IPS-NIHi11 (cell line): ENCODE measurements around the gene GGACT.

ENCODE experiments used
- DNase-seq: peaks from one replicate; pipeline ENCODE4 v3.0.0; 2012; ENCODE audit warnings: mixed read lengths, low spot score

Gene GGACT

DNA sequence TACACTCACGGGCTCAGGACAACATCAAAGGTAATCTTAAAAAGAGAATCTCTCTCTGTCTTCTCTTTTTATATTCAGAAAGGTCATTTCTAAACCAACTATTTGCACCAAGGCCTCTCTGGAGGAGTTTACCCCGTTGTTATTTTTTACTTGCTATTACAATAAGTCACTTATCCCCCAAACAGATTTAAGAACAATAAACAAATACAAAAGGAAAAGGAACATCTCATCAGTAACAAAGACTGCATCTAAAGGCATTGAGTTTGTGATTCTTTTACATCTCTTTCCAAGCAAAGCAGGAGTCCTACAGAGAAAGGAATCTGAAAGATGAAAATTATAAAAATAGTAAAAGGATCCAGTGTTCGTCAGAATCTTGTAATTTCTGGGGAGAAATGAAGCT, 75.4 kb downstream of the GGACT start:
- no peak for DNase-seq

DNA sequence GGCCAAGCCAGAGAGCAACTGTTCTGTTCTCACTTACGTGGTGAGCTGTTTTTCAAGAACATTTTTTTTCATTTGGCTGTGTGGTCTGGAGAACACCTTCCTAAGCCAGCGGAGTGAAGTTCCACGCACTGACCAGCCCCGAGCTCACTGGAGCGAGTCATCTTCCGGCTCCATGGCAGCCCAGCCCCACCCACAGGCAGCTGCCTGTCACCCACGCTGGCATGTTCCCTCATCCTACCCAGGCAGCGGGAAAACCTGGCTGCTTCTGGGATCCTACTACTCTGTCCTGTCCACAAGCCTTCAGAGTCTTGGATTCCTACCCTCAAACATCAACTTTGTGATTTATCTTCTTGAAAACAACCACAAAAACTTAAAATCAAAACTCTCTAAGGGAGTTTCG, 76.2 kb downstream of the GGACT start:
- DNase-seq, result no peak

DNA sequence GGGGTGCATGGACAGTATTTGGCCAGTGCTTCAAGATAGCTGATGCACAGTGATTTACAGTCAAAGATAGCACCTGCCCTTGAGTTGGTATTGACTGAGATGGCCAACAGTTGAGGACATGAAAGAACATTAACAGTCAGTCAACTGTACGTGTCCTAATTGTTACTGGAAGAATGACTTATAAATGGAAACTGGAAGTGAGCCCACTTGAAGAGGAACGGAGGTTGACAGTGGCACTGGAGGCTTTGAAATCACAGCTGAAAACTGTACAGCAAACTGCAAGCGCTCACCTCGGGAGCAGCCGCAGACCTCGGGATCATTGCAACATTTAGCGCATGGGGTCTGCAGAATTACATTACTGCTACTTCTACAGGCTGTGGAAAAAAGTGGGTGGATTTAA, 77.1 kb downstream of the GGACT start:
- DNase-seq, result no peak

DNA sequence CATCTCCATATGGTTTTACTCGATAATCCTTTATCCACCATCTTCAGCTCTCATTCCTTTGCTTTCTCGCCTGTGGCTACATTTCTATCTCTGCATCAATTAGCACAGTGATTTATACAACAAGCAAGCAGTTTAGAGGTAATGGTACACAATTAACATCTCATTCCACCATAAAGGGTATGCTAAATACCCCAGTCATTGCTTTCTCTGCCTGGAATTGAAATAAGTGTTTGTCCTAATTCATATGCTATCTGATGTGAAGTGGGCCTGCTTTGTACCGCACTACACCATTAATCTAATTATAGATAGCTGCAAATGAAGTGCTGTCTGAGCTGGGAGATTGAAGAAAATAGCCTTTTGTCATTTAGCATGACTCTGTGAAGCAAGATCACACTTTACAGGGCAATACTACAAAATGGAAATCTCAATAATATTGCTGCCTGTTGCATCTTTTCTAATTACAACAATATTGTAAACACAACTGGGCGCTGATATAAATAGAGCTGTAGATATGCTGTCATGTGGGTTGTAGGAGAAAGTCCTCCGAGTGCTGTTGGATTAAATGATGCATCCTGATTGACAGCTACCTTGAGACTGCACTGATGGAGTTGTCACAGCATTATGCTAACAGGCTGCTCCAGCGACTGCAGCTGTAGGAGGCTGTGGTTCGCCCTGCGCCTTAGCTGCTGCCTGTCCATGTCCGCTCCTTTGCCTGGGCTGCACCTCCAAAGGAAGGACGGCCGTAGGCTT, 78.2 kb downstream of the GGACT start:
- peak; percentile 46 for DNase-seq

DNA sequence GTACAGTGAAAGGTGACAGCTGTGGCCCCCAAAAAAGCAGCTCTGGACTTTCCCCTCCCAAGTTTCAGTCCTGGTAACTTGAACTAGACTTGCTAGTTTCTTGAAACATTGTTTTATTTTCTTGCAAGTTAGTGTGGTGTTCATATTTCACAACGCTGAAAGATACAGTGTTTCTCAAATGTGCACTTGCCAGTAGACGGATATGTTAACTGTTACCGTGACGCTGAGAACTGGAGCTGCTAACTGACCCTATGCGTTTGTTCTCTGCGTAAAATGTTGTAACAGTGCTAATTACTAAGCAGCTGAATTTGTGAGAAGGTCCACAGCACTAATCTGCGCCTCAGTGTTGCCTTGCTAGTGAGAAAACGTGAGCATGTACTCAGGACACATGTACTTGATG, 79.6 kb downstream of the GGACT start:
- no peak for DNase-seq

DNA sequence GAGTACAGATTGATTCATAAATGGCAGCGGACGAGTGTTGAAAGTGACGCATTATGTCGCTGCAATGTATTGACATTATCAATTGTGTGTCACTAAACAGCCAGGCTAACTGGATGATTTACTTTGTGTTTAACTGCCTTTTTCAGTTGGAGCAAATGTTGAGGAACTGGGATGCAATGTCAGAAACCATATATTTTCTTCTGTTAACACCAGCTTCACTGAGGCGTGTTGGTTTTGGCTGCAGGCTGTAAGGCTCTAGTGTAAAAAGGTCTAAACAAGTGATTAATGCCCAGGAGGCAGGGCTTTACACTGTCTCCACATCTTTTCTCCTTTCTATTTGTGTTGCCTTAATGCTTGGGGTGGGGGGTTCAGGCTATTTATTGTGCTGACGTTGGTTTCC, 80.1 kb downstream of the GGACT start:
- DNase-seq, result no peak

DNA sequence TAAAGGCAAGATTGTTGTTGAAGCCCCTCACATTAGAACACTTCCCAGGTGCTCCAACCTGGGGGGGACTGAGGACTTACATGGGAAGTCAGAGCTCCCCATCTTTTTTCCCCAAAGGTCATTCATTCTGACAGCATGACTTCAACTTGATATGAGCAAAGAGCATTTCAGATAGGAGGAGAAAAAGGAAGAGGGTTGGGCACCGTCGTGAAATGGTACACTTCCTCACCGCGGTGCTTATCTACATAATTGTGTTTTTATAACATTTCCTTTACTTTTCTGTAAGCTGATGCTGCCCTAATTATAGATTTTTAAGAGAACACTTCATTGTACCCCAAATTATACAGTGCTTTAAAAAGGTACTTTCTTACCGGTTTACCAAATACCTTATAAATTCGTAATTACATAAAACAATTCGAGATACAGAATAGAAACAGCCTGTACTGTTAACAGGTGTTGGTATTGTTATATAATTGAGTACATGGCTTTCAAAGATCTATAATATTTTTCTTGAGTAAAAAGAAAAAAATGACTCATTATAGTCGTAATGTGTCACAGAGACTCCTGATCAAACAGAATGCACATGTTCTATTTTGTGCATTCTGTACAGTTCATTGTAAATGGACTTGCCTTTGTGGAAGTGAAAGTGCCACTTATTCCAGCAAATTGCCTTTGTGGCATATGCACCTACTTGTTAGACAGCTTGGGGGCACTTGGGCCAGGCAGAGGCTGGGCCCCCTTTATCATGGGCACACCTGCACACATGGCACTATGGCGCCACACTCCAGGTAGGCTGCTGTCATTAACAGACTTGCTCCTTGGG, 81.8 kb downstream of the GGACT start:
- DNase-seq, result no peak

DNA sequence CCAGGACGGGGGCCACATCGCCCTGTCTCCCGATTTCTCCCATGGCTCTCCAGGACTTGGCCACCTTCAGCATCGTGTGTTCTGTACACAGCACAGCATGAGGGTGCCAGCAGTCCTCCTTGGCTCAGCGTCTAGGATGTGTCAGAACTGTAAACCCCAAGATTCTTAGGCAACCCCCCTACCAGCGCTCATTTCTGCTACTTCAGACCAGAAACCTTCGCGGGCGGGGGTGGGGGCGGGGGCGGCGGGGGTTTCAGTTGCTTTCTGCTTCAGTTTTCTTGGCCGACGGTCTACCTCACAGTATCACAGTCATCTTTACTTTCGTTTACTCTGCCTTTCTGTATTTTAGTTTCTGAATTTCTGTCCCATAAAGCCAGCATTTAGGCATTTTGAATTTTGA, 82.4 kb downstream of the GGACT start:
- DNase-seq, result no peak

DNA sequence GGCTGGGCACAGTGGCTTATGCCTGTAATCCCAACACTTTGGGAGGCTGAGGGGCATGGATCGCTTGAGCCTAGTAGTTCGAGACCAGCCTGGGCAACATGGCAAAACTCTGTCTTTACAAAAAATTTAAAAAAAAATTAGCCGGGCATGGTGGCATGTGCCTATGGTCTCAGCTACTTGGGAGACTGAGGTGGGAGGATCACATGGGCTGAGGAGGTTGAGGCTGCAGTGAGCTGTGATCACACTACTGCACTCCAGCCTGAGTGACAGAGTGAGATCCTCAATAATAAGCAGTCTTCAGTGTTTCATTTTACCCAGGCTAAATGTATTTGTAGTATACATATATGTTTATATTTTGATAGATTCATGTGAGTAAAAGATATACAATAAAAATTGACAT, 85.0 kb downstream of the GGACT start:
- DNase-seq, result no peak

DNA sequence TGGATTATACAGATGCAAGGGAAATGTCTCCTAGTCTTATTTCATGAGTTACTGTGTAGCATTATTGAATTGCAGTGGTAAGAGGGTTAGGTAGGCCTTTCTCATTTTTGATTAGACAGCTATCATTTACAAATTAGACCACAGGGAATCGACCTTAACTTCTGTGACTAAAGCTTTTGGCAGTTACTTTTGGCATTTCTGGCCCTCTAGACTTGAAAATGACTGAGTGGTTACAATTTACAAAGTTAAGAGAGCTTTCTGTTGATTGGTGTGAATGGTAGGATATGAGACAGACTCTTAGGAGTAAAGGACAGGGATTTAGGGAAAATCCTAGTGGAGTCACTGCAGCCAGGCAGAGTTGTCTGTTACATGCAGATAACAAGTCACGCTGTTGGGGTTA, 86.1 kb downstream of the GGACT start:
- no peak for DNase-seq

DNA sequence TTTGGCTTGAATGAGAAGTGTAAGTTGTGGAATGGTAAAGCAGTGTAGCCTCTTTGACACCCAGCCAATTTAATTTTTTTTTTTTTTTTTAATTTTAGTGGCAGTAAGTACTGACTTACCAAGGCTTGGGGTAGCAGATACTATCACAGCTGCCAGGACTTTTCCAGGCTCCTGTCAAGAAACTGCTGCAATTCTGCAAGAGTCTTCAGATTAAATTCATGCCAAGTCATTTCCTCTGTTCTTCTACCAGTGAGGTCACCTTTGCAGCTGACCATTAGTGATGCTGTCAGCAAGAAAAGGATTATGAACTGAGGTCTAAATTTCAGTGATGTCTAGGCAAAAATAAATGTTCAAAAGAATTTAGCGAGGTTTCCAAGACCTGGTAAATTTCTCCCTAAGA, 91.2 kb downstream of the GGACT start:
- DNase-seq, result no peak

DNA sequence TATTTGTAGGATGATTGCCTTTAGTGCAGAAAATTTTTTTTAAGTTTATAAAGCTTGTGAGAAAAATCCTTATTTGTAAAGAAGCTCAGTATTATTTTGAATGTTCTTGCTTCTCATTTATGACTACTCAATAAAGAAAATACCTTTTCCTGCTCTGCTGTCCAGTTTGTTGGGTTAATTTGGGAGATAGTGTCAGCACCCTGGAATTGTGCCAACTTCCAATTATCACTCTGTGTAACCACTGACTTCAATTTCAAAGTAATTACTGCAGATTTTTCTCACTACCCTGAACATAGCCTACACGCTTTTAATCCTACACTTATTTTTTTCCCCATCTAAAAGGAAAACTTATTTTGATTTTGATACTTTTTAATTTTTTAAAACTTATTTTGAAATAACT, 93.1 kb downstream of the GGACT start:
- DNase-seq, result no peak

DNA sequence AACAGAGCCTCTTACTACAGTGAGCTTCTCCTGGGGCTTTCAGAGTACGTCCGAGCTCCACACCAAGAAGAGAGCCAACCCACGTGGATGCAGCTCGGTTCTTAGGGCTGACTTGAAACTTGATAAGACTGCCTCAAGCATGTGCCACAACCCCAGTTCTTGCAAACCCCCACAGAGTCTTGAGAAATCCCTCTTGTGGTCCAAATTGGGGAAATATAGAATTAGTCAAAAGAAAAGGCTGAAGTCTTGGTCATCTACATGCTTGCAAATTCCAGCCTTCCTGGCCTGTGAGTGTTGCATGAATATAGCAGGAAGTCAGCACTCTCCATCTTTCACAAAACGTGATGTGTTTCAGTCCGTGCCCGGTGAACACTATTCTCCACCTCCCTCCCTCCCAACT, 95.2 kb downstream of the GGACT start:
- DNase-seq, result no peak

DNA sequence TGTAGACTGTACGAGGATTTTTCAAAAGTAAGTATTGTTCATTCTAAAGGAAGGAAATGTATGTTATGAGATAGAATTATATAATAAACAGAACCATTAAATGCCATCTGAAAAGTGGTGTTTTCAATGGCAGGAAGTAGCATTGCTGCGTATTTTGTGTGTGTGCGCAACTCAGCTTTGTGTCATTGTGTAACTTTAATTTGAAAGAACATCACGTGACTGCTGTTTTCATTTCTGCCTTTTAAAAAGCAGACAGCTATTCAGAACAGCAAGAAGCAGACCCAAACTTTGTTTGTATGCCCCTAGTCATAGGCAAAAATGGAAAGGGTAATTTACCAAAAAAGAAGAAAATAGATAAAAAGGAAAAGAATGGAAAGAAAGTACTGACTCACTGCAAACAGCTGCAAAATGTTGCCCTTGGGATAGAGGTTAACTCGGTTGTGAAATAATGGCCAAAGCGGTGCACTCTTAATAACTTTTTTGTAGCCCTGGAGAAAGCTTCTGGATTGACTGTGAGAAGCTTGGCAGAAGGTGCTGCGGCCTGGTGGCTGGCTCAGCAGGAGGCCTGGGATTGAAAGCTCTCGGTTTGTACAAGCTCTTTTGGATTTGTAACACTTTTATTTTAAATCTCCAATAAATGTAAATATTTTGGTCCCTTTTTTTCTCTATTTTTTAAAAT, 97.3 kb downstream of the GGACT start:
- no peak for DNase-seq

DNA sequence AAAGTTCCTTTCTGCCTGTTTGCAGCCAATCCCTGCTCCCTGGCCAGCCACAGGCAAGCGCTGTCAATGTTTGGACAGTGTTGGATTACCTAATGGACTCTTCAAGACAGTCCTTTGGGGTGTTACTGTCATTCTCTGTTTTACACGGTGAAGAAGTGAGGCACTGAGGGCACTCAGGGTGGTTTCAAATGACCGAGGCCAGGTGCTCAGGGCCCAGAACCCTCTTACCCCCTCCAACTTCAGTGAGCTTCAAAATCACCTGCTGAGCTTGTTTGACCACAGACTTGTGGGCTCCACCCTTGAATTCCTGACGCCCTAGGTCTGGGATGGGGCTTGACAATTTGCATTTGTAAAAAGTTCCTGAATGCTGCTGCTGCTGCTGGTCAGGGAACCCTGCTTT, 97.9 kb downstream of the GGACT start:
- DNase-seq, result peak; percentile 79

DNA sequence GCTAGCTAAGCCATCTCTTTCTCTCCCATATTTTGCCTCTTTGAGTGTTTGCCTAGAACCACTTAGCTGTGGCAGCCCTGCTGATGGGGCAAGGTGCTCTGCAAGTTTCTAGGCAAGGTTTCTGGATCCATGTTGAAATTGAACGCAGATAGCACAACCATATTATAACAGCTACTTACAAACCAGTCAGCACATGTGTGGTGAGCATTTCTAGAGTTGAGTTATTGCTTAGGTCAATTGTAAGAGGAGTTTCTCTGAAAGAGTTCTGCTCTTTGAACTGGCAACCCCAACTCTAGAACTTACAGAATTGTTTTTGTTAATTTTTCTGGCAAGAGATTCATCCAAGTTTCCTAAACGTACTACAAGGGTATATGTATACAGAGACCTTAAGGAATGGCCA, 103.3 kb downstream of the GGACT start:
- no peak for DNase-seq

DNA sequence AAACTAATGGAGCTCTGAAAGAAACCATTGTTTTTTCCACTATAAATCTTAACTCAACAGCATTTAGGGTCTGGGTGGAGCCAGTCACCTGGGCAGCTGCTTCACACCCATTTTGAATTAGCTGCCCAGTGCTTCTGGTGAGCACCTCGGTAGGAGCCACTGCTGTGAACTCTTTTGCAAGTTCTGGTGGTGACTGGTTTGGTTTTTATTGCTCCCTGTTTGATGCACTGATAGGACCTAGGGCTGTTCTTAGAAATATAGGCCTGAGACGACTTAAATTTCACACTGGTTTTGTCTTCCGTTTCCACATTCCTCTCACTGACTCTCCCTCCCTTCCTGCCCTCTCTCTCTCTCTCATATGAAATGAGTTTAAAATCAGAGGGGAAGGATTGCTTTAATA, 103.9 kb downstream of the GGACT start:
- DNase-seq, result no peak

DNA sequence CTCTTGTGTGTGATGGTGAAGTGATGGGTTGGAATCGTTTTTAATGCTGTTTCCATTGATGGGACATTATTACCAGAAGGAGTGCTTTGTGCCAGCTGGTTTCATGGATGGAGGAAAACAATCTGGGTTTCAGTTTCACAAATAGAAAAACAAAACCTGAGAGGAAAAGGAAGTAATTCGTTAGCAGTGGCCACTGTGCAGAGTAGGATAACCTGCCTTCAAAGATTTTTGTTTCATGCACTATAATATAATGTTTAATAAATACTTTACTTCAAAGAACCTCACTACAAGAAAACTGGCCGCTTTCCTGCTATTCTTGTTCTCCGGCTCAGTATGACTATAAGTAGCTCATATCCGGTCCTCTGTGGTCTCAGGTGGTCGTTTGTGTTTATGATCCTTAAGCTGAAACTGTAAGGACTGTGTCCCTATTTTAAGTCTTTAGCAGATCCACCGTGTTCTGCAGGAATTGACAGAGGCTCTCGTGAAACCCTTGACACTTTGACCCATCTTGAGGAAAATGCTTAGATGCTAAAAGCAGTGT, 104.7 kb downstream of the GGACT start:
- DNase-seq, result no peak

DNA sequence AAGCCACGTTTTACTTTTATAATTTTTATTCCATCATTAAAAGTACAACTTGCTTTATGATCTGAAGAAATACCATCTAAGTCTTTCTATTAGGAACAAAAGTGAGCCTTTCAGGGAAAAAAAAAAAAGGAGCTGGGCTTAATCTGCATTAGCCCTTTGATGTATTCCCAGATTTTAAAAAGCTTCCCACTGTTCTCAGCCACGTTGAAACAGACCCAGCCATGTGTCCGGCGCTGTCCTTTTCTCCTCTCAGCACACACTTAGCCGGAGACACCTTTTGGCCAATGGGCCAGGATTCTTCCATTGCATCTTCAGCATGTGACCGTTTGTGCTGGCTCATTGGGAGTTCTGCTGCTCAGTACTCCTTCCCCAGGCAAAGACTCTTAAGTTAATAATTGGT, 105.5 kb downstream of the GGACT start:
- DNase-seq, result no peak

DNA sequence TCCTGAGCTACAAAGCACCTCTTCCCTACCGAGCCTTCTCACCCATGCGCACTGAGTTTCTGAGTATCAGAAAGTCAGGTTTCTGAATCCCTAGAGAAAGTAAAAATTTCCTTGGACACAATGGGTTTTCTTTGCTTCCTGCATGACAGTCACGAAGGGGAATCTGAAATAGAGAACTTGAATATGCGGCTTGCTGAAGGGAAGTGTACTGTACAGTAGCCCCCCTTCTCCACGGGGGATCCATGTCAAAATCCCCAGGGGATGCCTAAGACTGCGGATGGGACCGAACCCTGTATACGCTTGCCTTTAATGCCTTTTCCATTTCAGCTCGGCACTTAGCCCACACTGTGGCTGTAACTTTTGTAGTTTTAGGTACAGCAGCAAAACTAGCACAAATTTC, 107.9 kb downstream of the GGACT start:
- DNase-seq, result no peak
